ENCODE data around the gene ELSPBP1.

DNA sequence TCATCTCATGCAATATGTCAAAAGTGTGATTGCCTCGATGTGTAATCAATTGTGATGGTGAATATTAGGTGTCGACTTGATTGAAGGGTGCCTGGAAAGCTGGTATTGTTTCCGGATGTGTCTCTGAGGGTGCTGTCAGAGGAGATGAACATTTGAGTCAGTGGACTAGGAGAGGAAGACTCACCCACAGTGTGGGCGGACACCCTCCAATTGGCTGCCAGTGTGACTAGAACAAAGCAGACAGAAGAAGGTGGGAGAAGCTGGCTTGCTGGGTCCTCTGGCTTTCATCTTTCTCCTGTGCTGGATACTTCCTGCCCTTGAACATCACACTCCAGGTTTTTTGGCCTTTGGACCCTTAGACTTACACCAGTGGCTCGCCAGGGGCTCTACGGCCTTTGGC is 64.9 kb downstream of the ELSPBP1 start:
- TF ChIP-seq CTCF (IDR thresholded peaks at IDR 0.05) (no peak), POLR2AphosphoS5 (IDR thresholded peaks at IDR 0.05) (no peak), POLR2A (IDR thresholded peaks at IDR 0.05) (no peak)
